NB4 (cell line): ENCODE results near the gene ZNF831.

Source experiments
- DNase-seq: peaks from one replicate; pipeline ENCODE4 v3.0.0; 2010; ENCODE audit warnings: low read depth
- H3K4me3 ChIP-seq: one replicate; pipeline ENCODE4 v1.5.1; 2011; ENCODE audit warnings: mild to moderate bottlenecking, low read depth, low read length, moderate library complexity
- MYC ChIP-seq: IDR thresholded peaks from 2 replicates; pipeline ENCODE4 v1.6.1; 2011; ENCODE audit warnings: low read depth, low read length
- POLR2A ChIP-seq: IDR thresholded peaks from 2 replicates; pipeline ENCODE4 v1.6.1; 2011; ENCODE audit warnings: mild to moderate bottlenecking; ENCODE audit not compliant: insufficient read length; ENCODE audit errors: extremely low read depth
- TF ChIP-seq, protein P1 (sequence below): IDR thresholded peaks from one replicate; pipeline ENCODE4 v1.5.1; 2012; ENCODE audit warnings: low read depth, low read length
- TF ChIP-seq, protein P2 (sequence below): IDR thresholded peaks from 2 replicates; pipeline ENCODE4 v1.6.1; 2011; ENCODE audit warnings: low read depth, low read length

The ZNF831 gene

DNA sequence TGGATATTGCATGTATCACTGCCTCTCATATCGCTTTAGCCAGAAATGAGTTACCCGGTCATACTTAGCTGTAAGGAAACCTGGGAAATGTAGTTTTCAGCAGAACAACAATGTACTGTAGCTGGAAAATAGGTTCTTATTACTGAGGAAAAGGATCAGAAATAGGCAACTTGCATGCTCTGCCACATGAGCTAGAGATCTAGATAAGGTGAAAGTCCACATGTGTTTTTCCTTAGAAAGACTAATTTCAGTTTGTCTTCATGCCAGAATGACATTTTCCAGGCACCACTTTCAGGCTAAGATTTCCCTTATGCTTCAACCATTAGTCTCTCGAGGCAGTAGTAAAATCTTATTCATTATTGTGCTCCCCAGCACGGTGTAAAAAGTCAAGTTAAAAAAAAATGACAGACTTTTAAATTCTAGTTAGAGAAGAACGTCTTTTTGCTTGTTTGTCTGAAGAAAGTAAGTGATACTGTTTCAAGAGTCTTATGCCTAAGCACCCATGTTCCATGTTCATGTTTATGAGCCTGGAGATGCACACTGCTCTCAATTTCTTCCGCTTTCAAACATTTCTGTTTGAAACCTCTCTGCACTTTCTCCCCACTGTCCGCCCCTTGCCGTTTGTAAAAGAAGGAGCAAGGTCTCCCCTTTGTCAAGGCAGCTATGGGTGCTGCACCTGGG, 67.6 kb downstream of the ZNF831 start:
- DNase-seq, result no peak
- TF ChIP-seq POLR2A (no peak), MYC (no peak)
- TF ChIP-seq, protein P1, sequence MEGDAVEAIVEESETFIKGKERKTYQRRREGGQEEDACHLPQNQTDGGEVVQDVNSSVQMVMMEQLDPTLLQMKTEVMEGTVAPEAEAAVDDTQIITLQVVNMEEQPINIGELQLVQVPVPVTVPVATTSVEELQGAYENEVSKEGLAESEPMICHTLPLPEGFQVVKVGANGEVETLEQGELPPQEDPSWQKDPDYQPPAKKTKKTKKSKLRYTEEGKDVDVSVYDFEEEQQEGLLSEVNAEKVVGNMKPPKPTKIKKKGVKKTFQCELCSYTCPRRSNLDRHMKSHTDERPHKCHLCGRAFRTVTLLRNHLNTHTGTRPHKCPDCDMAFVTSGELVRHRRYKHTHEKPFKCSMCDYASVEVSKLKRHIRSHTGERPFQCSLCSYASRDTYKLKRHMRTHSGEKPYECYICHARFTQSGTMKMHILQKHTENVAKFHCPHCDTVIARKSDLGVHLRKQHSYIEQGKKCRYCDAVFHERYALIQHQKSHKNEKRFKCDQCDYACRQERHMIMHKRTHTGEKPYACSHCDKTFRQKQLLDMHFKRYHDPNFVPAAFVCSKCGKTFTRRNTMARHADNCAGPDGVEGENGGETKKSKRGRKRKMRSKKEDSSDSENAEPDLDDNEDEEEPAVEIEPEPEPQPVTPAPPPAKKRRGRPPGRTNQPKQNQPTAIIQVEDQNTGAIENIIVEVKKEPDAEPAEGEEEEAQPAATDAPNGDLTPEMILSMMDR, result no peak
- TF ChIP-seq, protein P2, sequence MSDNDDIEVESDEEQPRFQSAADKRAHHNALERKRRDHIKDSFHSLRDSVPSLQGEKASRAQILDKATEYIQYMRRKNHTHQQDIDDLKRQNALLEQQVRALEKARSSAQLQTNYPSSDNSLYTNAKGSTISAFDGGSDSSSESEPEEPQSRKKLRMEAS, result no peak
- no peak overlapping the region for H3K4me3 ChIP-seq

DNA sequence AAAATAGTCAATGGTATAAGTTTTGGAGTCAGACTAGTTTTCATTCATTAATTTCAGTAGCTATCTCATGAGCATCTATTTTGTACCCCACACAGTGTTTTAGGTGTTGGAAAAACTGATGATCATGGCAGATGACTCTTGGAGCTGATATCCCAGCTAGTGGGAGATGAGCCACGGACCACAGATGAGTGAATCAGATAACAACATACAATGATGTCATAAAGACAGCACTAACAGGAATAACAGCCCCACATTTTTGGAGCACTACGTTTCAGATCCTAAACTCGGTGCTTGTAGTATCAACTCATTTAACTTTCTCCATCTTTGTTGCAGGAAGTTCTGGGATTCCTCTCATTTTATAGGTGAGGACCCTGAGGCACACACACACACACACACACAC, 69.0 kb downstream of the ZNF831 start:
- TF ChIP-seq MYC (no peak), POLR2A (no peak)
- TF ChIP-seq, protein P2, result no peak
- TF ChIP-seq, protein P1, result no peak
- no peak overlapping the region for H3K4me3 ChIP-seq
- DNase-seq, result no peak

DNA sequence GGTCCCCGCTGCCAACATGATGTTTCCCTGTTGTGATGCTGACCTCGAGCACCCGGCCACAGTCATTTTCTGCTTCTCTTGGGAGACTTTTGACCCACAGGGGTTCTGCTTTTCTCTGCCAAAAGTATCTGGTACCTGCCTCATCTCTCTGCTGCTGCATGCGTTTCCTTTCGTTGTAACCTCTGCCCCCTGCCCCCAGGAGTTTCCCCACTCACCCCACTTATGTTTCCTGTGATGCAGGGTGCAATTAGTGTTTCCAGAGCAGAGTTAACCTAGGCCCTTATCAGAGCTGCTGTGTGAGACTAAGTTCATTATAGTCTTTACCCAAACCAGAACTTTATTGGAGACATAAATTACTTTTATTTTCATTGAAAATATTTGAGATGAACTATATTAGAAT, 71.6 kb downstream of the ZNF831 start:
- TF ChIP-seq MYC (no peak), POLR2A (no peak)
- TF ChIP-seq, protein P1, result no peak
- TF ChIP-seq, protein P2, result no peak
- DNase-seq, result no peak
- H3K4me3 ChIP-seq, result no peak overlapping the region

DNA sequence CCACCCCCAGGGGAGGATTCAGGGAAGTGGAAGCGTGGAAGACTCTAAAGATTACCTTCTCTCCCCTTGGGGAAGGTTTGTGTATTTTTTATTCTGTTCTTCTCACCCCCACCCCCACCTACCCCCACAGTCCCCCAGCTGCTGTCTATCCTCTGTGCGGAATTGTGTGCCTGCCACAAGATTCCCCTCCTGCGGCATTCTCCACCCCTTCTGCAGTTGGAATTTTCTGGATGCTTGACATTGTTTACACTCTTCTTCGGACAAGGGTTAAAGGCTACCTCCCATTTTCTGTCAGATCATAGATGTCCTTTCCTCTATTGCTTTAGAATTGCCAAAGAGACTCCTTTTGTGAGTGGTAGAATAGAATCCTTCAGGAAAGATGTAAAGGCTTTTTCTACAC, 76.4 kb downstream of the ZNF831 start:
- no peak overlapping the region for H3K4me3 ChIP-seq
- DNase-seq, result no peak
- TF ChIP-seq, protein P2, result no peak
- TF ChIP-seq MYC (no peak), POLR2A (no peak)
- TF ChIP-seq, protein P1, result no peak

DNA sequence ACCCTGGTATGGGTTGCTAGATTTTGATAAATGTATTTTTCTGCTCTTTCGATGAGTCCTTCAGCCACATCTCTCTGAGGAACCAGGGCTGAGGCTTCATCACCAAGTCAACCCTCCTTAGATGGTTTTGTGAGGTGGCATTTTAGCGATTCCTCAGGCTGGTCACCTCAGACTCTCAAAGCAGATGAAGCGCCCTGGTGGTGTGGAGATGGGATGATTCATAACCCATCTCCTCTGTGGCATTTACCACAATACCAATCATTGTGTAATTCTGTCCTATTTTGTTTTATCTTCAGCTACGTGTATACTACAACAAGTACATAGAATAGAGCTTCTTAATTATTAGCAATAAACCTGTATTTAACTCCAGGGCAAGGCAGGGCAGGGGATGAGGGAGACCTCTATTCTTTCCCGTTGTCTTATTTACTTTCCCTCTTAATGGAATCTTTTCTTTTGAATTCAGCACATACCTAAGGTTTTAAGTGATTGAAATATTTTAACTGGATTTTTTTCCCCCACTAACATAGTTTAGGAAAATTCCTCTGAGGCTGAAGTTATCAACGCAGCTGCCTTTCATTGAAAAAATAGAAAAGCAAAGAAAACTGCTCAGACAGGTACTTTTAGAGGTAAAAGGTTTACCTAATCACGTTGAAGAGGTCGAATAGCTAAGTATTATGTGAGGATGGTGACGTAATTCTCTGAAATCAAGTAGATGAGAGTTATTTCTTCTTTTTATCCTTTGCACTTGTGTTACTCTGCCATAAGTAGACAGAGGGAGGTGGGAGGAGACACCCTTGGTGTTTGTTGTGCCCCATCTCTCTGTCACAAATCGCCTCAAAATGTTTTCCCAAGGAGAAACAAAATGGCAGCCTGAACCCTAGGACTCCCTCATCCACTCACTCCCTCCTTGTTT, 79.3 kb downstream of the ZNF831 start:
- peak; percentile 95 for DNase-seq
- TF ChIP-seq, protein P2, result no peak
- no peak for TF ChIP-seq MYC
- no peak for TF ChIP-seq POLR2A
- TF ChIP-seq, protein P1, result no peak
- no peak overlapping the region for H3K4me3 ChIP-seq
